C4-2B (cell line): ENCODE measurements around the gene NSUN6.

Source experiments
- CTCF ChIP-seq: fragments of 450-650 bp; conservative IDR thresholded peaks from 2 replicates; pipeline ENCODE4 v1.5.1; 2017; ENCODE audit warnings: mild to moderate bottlenecking
- ZFX ChIP-seq: fragments of 450-650 bp; IDR thresholded peaks from 2 replicates; pipeline ENCODE4 v1.6.1; 2017

- TF ChIP-seq CTCF (no peak), ZFX (no peak)
Observed at GRCh38 chr10:18684416-18684815, 33.0 kb upstream of the NSUN6 start.
